HL-60 (cell line): ENCODE data around the gene NYNRIN.

Experiments
- CTCF ChIP-seq: IDR thresholded peaks from one replicate; pipeline ENCODE4 v1.5.1; 2011; ENCODE audit warnings: low read length, control low read depth, inconsistent platforms; ENCODE audit not compliant: insufficient read depth
- POLR2AphosphoS5 ChIP-seq: IDR thresholded peaks from 2 replicates; pipeline ENCODE4 v1.6.1; 2012; ENCODE audit warnings: low read depth
- REST ChIP-seq: IDR thresholded peaks from 2 replicates; pipeline ENCODE4 v1.6.1; 2012; ENCODE audit warnings: low read depth; ENCODE audit not compliant: insufficient replicate concordance
- SPI1 ChIP-seq: IDR thresholded peaks from 2 replicates; pipeline ENCODE4 v1.6.1; 2012; ENCODE audit warnings: low read depth, mild to moderate bottlenecking, borderline replicate concordance

- TF ChIP-seq SPI1 (no peak), CTCF (no peak), REST (no peak), POLR2AphosphoS5 (no peak)
These were observed 60.5 kb downstream of the NYNRIN start for GRCh38 chr14:24459331-24459730.
